ENCODE measurements around the gene SNRK. TPM values are rescaled to one million over a fixed set of nuclear protein-coding genes. Genes with fewer than 3 reads are reported as not detected.
A peak's percentile ranks its signal among the peaks of the same experiment; 100 is the strongest.

The SNRK gene
- total and polyA plus RNA-seq, 5 donors from 2014 or later = 40.7 to 158 (median 49.5) TPM

- DNase-seq = no peak
These were observed 21.3 kb downstream of the SNRK start for GRCh38 chr3:43307649-43308048.

GRCh38 chr3:43309372-43310305 lies 23.3 kb downstream of the SNRK start:
- H3K4me3 ChIP-seq (ENCODE audit: low read depth, low read length) = peak overlapping the region; percentile 23
- no peaks in the 10 kb centered on the region for H3K27me3 ChIP-seq (ENCODE audit: control insufficient read depth, insufficient read depth, low read length)
- no peaks in the 10 kb centered on the region for H3K27me3 Mint-ChIP-seq
- no peak overlapping the region for H3K27ac ChIP-seq (ENCODE audit: insufficient read depth, low read length, poor library complexity, severe bottlenecking)
- H3K4me1 Mint-ChIP-seq = peaks cover 43 to 83% (median 63%) of the 10 kb centered on the region in 4 donors
- H3K27ac Mint-ChIP-seq = peak overlapping the region in 2 of 3 donors; percentile 14 to 87
- no peak for DNase-seq
- H3K36me3 Mint-ChIP-seq = peaks cover 60% of the 10 kb centered on the region
- no peak for ATAC-seq (ENCODE audit: low read depth in 2 of 2)
- peaks cover 0 to 2% (median 0%) of the 10 kb centered on the region in 7 donors for H3K9me3 Mint-ChIP-seq
- H3K4me3 Mint-ChIP-seq = peak overlapping the region; percentile 30 to 80 (median 43)
- peaks cover 58% of the 10 kb centered on the region for H3K36me3 ChIP-seq (ENCODE audit: control insufficient read depth, insufficient read depth, low read length)
- H3K4me1 ChIP-seq (ENCODE audit: control insufficient read depth, insufficient read depth, low read length, poor library complexity, severe bottlenecking) = peaks cover 49% of the 10 kb centered on the region
- no peaks in the 10 kb centered on the region for H3K9me3 ChIP-seq (ENCODE audit: control insufficient read depth in 2 of 2, low read length in 2 of 2)

More at GRCh38 chr3:43307649-43308048, 21.3 kb downstream of the SNRK start:
- no peak for ATAC-seq (ENCODE audit: low read depth in 2 of 2)
- Mint-ChIP-seq H3K4me1 (peaks cover 55 to 90% (median 72%) of the 10 kb centered on the region in 4 donors), H3K27me3 (no peaks in the 10 kb centered on the region), H3K36me3 (peaks cover 66% of the 10 kb centered on the region), H3K27ac (peak overlapping the region; percentile 14 to 90 (median 74)), H3K4me3 (peak overlapping the region; percentile 26 to 93 (median 56)), H3K9me3 (peaks cover 0 to 2% (median 0%) of the 10 kb centered on the region in 7 donors)
- H3K27me3 ChIP-seq (ENCODE audit: control insufficient read depth, insufficient read depth, low read length) = no peaks in the 10 kb centered on the region
- no peaks in the 10 kb centered on the region for H3K9me3 ChIP-seq (ENCODE audit: control insufficient read depth in 2 of 2, low read length in 2 of 2)
- H3K36me3 ChIP-seq (ENCODE audit: control insufficient read depth, insufficient read depth, low read length) = peaks cover 63% of the 10 kb centered on the region
- peak overlapping the region; percentile 56 for H3K4me3 ChIP-seq (ENCODE audit: low read depth, low read length)
- no peak overlapping the region for H3K27ac ChIP-seq (ENCODE audit: insufficient read depth, low read length, poor library complexity, severe bottlenecking)
- H3K4me1 ChIP-seq (ENCODE audit: control insufficient read depth, insufficient read depth, low read length, poor library complexity, severe bottlenecking) = peaks cover 56% of the 10 kb centered on the region

GRCh38 chr3:43316783-43317460 lies 30.6 kb downstream of the SNRK start:
- H3K27ac ChIP-seq (ENCODE audit: insufficient read depth, low read length, poor library complexity, severe bottlenecking) = no peak overlapping the region

GRCh38 chr3:43317461-43318316 lies 31.3 kb downstream of the SNRK start:
- Mint-ChIP-seq H3K9me3 (no peaks in the 10 kb centered on the region), H3K27ac (peak overlapping the region; percentile 72 to 88 (median 86)), H3K4me3 (peak overlapping the region in 3 of 4 donors; percentile 19 to 60 (median 44)), H3K36me3 (peaks cover 44% of the 10 kb centered on the region), H3K27me3 (no peaks in the 10 kb centered on the region), H3K4me1 (peaks cover 46 to 89% (median 72%) of the 10 kb centered on the region in 4 donors)
- ATAC-seq (ENCODE audit: low read depth in 2 of 2) = no peak
- no peaks in the 10 kb centered on the region for H3K9me3 ChIP-seq (ENCODE audit: control insufficient read depth in 2 of 2, low read length in 2 of 2)
- no peaks in the 10 kb centered on the region for H3K27me3 ChIP-seq (ENCODE audit: control insufficient read depth, insufficient read depth, low read length)
- H3K36me3 ChIP-seq (ENCODE audit: control insufficient read depth, insufficient read depth, low read length) = peaks cover 36% of the 10 kb centered on the region
- H3K27ac ChIP-seq (ENCODE audit: insufficient read depth, low read length, poor library complexity, severe bottlenecking) = no peak overlapping the region
- peaks cover 47% of the 10 kb centered on the region for H3K4me1 ChIP-seq (ENCODE audit: control insufficient read depth, insufficient read depth, low read length, poor library complexity, severe bottlenecking)
- no peak for DNase-seq
- H3K4me3 ChIP-seq (ENCODE audit: low read depth, low read length) = no peak overlapping the region

More at GRCh38 chr3:43316783-43317460, 30.6 kb downstream of the SNRK start:
- peak overlapping the region in 3 of 4 donors; percentile 19 to 79 (median 69) for H3K4me3 Mint-ChIP-seq
- H3K9me3 ChIP-seq (ENCODE audit: control insufficient read depth in 2 of 2, low read length in 2 of 2) = no peaks in the 10 kb centered on the region
- no peaks in the 10 kb centered on the region for H3K27me3 ChIP-seq (ENCODE audit: control insufficient read depth, insufficient read depth, low read length)
- no peak for DNase-seq
- peak overlapping the region; percentile 80 to 88 (median 86) for H3K27ac Mint-ChIP-seq
- H3K4me1 Mint-ChIP-seq = peaks cover 46 to 90% (median 71%) of the 10 kb centered on the region in 4 donors
- no peaks in the 10 kb centered on the region for H3K27me3 Mint-ChIP-seq
- H3K36me3 Mint-ChIP-seq = peaks cover 46% of the 10 kb centered on the region
- H3K4me3 ChIP-seq (ENCODE audit: low read depth, low read length) = peak overlapping the region; percentile 2
- peaks cover 44% of the 10 kb centered on the region for H3K36me3 ChIP-seq (ENCODE audit: control insufficient read depth, insufficient read depth, low read length)
- ATAC-seq (ENCODE audit: low read depth in 2 of 2) = no peak
- H3K9me3 Mint-ChIP-seq = no peaks in the 10 kb centered on the region
- H3K4me1 ChIP-seq (ENCODE audit: control insufficient read depth, insufficient read depth, low read length, poor library complexity, severe bottlenecking) = peaks cover 47% of the 10 kb centered on the region

GRCh38 chr3:43319376-43319775 lies 33.0 kb downstream of the SNRK start:
- H3K9me3 Mint-ChIP-seq = peaks cover 0 to 1% (median 0%) of the 10 kb centered on the region in 7 donors
- peaks cover 51% of the 10 kb centered on the region for H3K4me1 ChIP-seq (ENCODE audit: control insufficient read depth, insufficient read depth, low read length, poor library complexity, severe bottlenecking)

GRCh38 chr3:43319794-43320193 lies 33.5 kb downstream of the SNRK start:
- peaks cover 0 to 1% (median 0%) of the 10 kb centered on the region in 7 donors for H3K9me3 Mint-ChIP-seq
- peak overlapping the region in 3 of 4 donors; percentile 48 to 75 (median 49) for H3K4me3 Mint-ChIP-seq
- peaks cover 51% of the 10 kb centered on the region for H3K4me1 ChIP-seq (ENCODE audit: control insufficient read depth, insufficient read depth, low read length, poor library complexity, severe bottlenecking)

More at GRCh38 chr3:43319376-43319775, 33.0 kb downstream of the SNRK start:
- Mint-ChIP-seq H3K4me3 (peak overlapping the region; percentile 47 to 80 (median 65)), H3K4me1 (peaks cover 48 to 96% (median 68%) of the 10 kb centered on the region in 4 donors), H3K27ac (peak overlapping the region in 2 of 3 donors; percentile 78 to 82), H3K27me3 (no peaks in the 10 kb centered on the region), H3K36me3 (peaks cover 40% of the 10 kb centered on the region)
- DNase-seq = no peak
- no peak for ATAC-seq (ENCODE audit: low read depth in 2 of 2)
- H3K4me3 ChIP-seq (ENCODE audit: low read depth, low read length) = no peak overlapping the region
- no peaks in the 10 kb centered on the region for H3K27me3 ChIP-seq (ENCODE audit: control insufficient read depth, insufficient read depth, low read length)
- H3K36me3 ChIP-seq (ENCODE audit: control insufficient read depth, insufficient read depth, low read length) = peaks cover 32% of the 10 kb centered on the region
- H3K9me3 ChIP-seq (ENCODE audit: control insufficient read depth in 2 of 2, low read length in 2 of 2) = no peaks in the 10 kb centered on the region
- no peak overlapping the region for H3K27ac ChIP-seq (ENCODE audit: insufficient read depth, low read length, poor library complexity, severe bottlenecking)

GRCh38 chr3:43320288-43320687 lies 33.9 kb downstream of the SNRK start:
- no peak overlapping the region for H3K4me3 ChIP-seq (ENCODE audit: low read depth, low read length)
- no peaks in the 10 kb centered on the region for H3K27me3 ChIP-seq (ENCODE audit: control insufficient read depth, insufficient read depth, low read length)
- Mint-ChIP-seq H3K36me3 (peaks cover 40% of the 10 kb centered on the region), H3K4me3 (peak overlapping the region in 1 of 4 donors; percentile 48), H3K4me1 (peaks cover 44 to 95% (median 65%) of the 10 kb centered on the region in 4 donors), H3K27me3 (no peaks in the 10 kb centered on the region), H3K9me3 (peaks cover 0 to 1% (median 0%) of the 10 kb centered on the region in 7 donors), H3K27ac (peak overlapping the region in 2 of 3 donors; percentile 17 to 78)
- H3K9me3 ChIP-seq (ENCODE audit: control insufficient read depth in 2 of 2, low read length in 2 of 2) = no peaks in the 10 kb centered on the region
- ATAC-seq (ENCODE audit: low read depth in 2 of 2) (no peak), DNase-seq (no peak)
- peaks cover 32% of the 10 kb centered on the region for H3K36me3 ChIP-seq (ENCODE audit: control insufficient read depth, insufficient read depth, low read length)
- no peak overlapping the region for H3K27ac ChIP-seq (ENCODE audit: insufficient read depth, low read length, poor library complexity, severe bottlenecking)
- peaks cover 51% of the 10 kb centered on the region for H3K4me1 ChIP-seq (ENCODE audit: control insufficient read depth, insufficient read depth, low read length, poor library complexity, severe bottlenecking)

More at GRCh38 chr3:43319794-43320193, 33.5 kb downstream of the SNRK start:
- H3K9me3 ChIP-seq (ENCODE audit: control insufficient read depth in 2 of 2, low read length in 2 of 2) = no peaks in the 10 kb centered on the region
- H3K27ac ChIP-seq (ENCODE audit: insufficient read depth, low read length, poor library complexity, severe bottlenecking) = no peak overlapping the region
- no peaks in the 10 kb centered on the region for H3K27me3 ChIP-seq (ENCODE audit: control insufficient read depth, insufficient read depth, low read length)
- H3K27ac Mint-ChIP-seq = peak overlapping the region in 2 of 3 donors; percentile 17 to 78
- no peaks in the 10 kb centered on the region for H3K27me3 Mint-ChIP-seq
- DNase-seq (no peak), ATAC-seq (ENCODE audit: low read depth in 2 of 2) (no peak)
- peaks cover 32% of the 10 kb centered on the region for H3K36me3 ChIP-seq (ENCODE audit: control insufficient read depth, insufficient read depth, low read length)
- H3K36me3 Mint-ChIP-seq = peaks cover 40% of the 10 kb centered on the region
- no peak overlapping the region for H3K4me3 ChIP-seq (ENCODE audit: low read depth, low read length)
- peaks cover 43 to 95% (median 67%) of the 10 kb centered on the region in 4 donors for H3K4me1 Mint-ChIP-seq
